Stimulated activated CD4-positive, alpha-beta T cell treated with anti-CD3 and anti-CD28 coated beads, Interleukin-15, amount 100 ng/mL, for 48 hours (primary cell): ENCODE measurements around the gene SLC9A6.
"Not testable (repeated sequence)": the region's sequence is repeated elsewhere in the genome, so short reads cannot be mapped to it uniquely, and the experiment has no call there.

Experiments used
- DNase-seq, 2 donors: peaks; one replicate each; pipeline ENCODE4 v3.0.0-alpha.2; 2020; ENCODE audit warnings: low read depth in 2 of 2

The SLC9A6 gene

DNA sequence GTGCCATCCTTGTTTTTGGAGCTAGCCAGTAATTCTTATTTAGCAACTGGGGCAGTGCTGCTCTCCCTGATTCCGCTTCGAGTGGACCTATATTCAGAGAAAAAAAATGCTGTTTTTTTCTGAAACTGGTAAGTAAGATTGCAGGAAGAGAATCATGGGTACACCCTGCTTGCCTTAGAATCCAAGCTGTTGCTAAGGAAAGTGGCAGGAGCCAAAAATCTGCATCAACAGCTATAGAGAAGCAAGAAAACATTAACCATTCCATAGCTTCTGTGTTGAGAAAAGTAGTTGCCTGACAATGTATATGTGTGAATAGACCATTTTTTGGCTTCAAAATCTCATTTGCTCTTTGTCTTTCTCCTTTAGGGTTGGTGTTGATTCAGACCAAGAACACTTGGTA is 44.5 kb downstream of the SLC9A6 start:
- no peak for DNase-seq

GRCh38 chrX:136030303-136031191 is 45.3 kb downstream of the SLC9A6 start:
- no peak for DNase-seq

DNA sequence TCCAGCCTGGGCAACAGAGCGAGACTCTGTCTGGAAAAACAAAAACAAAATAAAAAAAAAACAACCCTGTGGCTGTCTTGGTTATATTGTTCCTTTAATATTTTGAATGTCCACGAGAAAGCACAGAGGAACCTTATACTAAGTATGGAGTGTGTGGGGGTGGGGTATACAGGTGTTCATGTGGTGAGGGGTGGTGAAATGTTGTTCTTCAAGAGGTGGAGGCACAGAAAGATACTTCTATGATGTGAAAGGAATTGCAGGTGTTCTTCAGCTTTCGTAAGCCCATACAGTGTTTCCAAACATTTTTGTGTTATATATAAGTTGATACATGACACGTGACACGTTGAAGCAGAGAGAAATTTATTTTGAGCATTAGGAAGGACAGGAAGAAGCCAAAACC is 46.4 kb downstream of the SLC9A6 start:
- no peak for DNase-seq

DNA sequence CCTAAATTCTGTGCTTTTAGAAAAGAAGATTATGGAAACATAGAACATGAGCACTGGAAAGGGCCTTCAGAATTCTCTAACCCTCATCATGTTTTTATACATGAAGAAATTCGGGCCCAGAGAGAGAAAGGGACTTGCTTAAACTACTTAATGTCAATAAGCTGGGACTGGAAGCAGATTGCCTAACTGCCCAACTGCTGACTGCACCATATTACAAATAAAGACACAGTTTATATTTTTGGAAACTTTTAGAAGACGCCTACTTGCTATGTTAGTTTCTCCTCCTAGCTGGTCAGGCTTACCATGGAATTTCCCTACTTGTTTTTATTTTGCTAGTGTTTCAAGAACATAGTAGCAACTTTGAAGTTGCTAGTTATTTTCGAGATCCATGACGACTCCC is 47.1 kb downstream of the SLC9A6 start:
- no peak for DNase-seq

- DNase-seq: no peak
Observed at GRCh38 chrX:136034668-136035067, 49.4 kb downstream of the SLC9A6 start.

- DNase-seq: no peak
Observed at GRCh38 chrX:136035663-136036062, 50.4 kb downstream of the SLC9A6 start.

DNA sequence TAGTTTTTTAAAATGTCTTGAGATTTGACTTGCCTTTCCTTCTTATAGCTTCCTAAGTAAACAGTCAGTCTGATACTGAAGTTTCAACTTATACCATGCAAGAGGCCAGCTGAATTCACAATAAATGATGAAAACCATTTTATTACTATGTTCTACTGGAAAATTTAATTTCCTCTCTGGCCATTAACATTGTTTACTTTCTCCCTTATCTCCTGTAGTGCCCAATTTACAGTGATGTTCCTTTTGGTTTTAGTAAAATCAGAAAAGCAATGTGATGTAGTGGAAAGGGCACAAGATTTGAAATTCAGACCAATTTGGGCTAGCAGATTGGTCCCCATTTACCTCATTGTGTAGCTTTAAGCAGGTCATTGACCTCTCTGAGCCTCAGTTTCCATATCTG is 54.2 kb downstream of the SLC9A6 start:
- DNase-seq: no peak

DNA sequence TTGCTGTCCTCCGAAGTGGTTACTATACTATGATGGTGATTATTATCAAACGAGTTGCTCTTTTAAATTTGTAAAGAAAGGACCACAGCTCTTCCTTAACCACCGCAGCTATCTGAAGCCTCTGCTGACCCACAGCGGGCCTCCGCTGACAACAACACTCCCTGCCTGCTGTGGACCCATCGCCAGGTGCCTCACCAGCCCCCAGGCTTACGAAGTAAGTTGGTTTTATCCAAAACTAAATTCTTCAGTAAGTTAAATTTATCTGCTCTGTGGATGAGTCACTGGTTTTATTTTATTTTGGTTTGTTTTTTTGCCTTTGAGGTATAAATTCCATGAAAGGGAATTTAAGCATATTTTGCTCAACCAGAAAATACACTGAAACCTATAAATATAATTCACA is 54.7 kb downstream of the SLC9A6 start:
- no peak for DNase-seq

- DNase-seq: no peak
Observed at GRCh38 chrX:136041254-136041812, 56.1 kb downstream of the SLC9A6 start.

DNA sequence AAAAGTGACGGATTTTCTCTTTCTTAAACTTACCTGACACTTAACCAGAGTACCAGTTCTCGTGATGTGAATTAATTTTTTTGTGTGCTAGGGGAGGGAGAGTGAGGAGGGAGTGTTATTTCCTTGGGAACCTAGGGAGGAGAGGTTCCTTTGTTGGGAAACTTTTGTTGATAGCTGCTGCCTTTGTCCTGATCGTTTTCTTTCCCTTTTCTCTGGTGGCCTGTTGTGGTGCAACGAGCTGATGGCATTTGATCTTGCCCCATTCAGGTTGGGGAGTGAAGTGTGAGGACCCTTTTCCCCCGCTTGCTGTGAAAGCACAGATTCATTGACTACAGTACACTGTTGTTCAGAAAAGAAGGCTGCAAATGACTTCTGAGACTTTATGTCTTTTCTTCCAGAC is 59.8 kb downstream of the SLC9A6 start:
- DNase-seq: no peak

GRCh38 chrX:136046295-136047015 is 61.2 kb downstream of the SLC9A6 start:
- no peak for DNase-seq

DNA sequence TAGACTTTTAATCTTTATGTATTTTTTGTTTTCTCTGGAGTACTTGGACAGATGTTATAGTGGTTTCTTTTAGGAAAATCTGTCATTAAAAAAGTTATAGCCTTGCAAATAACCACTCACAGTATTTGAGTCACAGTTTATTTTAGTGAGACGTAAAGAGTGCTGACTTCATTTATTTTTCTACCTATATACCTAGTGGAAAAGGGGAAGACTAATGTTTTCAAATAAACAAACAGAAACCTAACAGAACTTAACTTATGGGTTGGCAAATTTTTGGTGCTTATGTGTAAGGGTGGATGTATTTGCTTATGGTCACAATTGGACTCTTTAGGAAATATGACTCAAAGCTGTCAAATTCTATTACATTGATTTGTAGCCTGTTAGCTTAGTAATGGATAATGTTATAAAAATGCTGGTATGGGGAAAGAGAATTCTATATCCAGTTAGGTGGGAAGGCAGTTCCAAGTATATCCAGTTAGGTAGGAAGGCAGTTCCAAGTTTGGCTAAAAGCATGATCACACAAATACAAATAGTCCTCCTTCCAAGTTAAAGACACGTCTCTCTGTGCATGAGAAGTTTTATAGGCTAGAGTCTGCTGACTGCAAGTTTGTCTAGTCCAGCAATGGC is 61.9 kb downstream of the SLC9A6 start:
- DNase-seq: no peak

GRCh38 chrX:136047969-136048368 is 62.7 kb downstream of the SLC9A6 start:
- DNase-seq: no peak

DNA sequence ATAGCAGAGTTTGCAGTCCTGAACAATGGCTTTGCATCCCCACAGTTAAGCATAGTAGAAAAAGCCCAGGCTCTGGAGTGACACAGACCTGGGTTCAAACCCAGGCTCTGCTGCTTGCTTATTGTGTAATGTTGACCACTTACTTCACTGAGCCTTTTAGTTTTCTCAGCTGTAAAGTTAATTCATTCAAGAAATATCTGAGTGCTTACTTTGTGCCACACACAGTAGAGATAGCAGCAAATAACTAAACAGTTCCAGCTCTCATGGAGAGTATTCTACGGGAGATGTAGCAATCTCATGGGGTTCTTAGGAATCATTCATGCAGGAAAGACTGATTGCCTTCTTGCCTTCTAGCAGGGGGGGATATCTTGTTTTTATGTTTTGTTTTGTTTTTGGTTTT is 63.2 kb downstream of the SLC9A6 start:
- DNase-seq: no peak

DNA sequence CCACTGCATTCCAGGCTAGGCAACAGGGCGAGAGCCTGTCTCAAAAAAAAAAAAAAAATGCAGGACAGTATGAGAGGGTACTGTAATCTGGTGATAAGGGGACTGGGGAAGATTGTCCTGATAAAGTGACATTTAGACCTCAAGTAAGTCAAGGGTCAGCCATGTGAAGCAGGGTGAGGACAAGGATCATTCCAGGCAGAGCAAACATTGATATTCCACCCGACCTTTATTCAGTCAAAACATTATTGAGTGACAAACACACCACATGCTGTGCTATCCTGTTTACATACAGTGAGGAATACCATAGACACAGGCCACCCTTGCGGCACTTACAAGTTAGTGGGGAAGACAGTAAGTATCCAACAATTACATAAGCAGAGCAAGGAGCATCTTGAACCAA is 64.4 kb downstream of the SLC9A6 start:
- DNase-seq: no peak

- not testable (repeated sequence) for DNase-seq
Observed at GRCh38 chrX:136050875-136051274, 65.6 kb downstream of the SLC9A6 start.

DNA sequence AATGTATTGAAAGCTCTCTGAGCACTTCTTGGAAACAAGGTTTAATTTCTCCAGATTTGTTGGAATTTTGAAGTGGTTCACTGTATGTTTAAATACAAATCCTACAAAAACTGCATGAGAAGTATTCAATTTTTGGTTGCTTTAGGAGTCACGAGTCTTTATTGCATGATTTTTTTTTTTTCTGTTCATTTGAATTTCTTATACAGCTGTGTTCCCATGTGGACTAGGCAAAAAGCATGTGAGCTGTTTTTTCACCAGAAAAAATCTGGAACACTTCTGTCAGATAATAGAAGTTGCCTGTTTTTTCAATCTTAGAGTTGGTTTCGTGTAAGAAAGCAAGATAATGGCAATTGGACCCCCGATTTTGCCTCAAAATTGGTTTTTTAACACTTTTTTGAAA is 66.4 kb downstream of the SLC9A6 start:
- no peak for DNase-seq

GRCh38 chrX:136055651-136056221 is 70.5 kb downstream of the SLC9A6 start:
- no peak for DNase-seq

DNA sequence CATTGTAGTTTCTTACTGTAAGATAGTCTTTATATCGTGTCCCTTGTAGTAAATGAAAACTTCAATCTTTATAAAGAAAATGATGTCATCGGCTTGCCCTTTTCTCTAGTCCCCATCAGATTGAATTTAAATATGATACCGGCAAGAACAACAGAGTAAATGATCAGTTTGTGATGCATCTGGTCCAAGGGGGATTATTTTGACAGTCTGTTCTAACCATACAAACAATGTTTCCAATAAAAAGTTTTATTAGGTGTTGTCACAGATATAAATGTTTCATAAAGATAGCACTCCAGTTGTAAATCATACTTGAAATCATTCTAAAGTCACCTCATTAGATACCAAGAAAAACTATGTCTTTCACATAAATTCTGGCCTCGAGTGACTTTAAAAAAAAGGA is 72.3 kb downstream of the SLC9A6 start:
- no peak for DNase-seq

DNA sequence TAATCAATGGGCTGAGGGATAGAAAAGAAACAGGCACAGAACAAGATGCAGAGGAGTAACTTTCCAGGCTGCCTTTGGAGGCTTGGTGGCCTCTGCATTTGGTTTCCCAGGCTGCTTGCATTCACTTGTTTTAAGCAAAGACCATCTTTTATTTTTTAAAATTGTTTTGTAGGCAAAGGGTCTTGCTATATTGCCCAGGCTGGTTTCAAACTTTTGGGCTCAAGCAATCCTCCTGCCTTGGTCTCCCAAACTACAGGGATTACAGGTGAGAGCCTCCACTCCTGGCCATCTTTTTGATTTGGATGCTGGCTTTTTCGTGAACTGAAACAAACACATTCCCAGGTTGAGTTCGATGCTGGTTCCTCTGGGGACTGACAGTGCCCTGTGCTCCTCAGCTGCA is 74.1 kb downstream of the SLC9A6 start:
- no peak for DNase-seq

DNA sequence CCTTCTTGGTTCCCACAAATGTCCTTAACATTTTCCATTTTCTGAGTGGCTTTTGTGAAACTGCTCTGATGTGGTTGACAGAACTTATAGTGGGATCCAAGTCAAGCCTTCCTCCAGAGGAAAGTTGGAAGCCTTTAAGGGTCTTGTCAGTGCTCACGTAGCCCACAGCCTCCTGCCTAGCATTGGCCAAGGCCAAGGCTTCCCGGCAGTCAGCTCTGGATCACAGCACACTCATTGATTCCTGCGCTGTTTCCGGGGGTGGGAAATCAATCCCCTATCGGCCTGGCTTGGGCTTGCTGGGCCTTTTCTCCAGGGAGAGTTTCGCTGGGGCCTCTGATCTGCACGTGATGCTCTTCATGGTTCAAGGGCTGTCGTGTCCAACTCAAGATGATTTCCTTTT is 76.1 kb downstream of the SLC9A6 start:
- DNase-seq: no peak

DNA sequence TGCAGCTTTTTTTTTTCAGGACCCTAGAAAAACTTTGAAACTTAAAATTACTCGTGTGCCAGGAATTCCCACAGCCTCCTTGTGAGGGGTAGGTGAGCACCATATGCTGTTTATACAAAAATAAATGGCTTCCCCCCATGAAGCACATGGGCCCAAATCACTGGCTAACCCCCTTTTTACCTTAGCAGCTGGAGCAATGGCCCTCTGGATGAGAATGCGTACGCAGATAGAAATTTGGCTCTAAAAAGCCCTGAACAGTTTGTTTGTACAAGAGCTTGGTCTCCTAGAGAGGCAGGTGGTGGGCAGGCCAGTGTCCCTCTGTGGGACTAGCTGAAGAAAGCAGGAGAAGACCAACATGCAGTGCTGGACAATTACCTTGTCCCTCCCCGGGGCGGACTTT is 76.5 kb downstream of the SLC9A6 start:
- DNase-seq: no peak
